GM21717 (cell line): ENCODE measurements around the gene PLEKHG4B.
A peak's percentile ranks its signal among the peaks of the same experiment; 100 is the strongest.
"Not testable (repeated sequence)": the region's sequence is repeated elsewhere in the genome, so short reads cannot be mapped to it uniquely, and the experiment has no call there.

Experiments
- ATAC-seq: cut with Tn5 transposase; IDR thresholded peaks from one replicate; pipeline ENCODE4 v1.9.1; 2021; ENCODE audit warnings: mild to moderate bottlenecking, moderate library complexity; ENCODE audit not compliant: unreplicated experiment

The PLEKHG4B gene

GRCh38 chr5:218457-219291 lies 126.7 kb downstream of the PLEKHG4B start:
- ATAC-seq = peak; percentile 37

GRCh38 chr5:219460-219863 lies 127.5 kb downstream of the PLEKHG4B start:
- no peak for ATAC-seq

GRCh38 chr5:219991-220390 lies 128.0 kb downstream of the PLEKHG4B start:
- ATAC-seq = no peak

- not testable (repeated sequence) for ATAC-seq
These were observed 131.2 kb downstream of the PLEKHG4B start for GRCh38 chr5:222951-223715.

- ATAC-seq = no peak
These were observed 131.8 kb downstream of the PLEKHG4B start for GRCh38 chr5:223791-224190.

- ATAC-seq = no peak
These were observed 133.4 kb downstream of the PLEKHG4B start for GRCh38 chr5:225334-225733.

- ATAC-seq = not testable (repeated sequence)
These were observed 135.4 kb downstream of the PLEKHG4B start for GRCh38 chr5:227375-227774.

GRCh38 chr5:228886-229285 lies 136.9 kb downstream of the PLEKHG4B start:
- no peak for ATAC-seq

GRCh38 chr5:230711-231110 lies 138.7 kb downstream of the PLEKHG4B start:
- ATAC-seq = no peak

- no peak for ATAC-seq
These were observed 139.7 kb downstream of the PLEKHG4B start for GRCh38 chr5:231661-232060.

- ATAC-seq = not testable (repeated sequence)
These were observed 141.5 kb downstream of the PLEKHG4B start for GRCh38 chr5:233426-233825.

GRCh38 chr5:234450-234849 lies 142.5 kb downstream of the PLEKHG4B start:
- no peak for ATAC-seq

- not testable (repeated sequence) for ATAC-seq
These were observed 143.6 kb downstream of the PLEKHG4B start for GRCh38 chr5:235527-235926.

GRCh38 chr5:237931-238330 lies 146.0 kb downstream of the PLEKHG4B start:
- not testable (repeated sequence) for ATAC-seq
